Measurements from ENCODE around the gene RELL1.

DNA sequence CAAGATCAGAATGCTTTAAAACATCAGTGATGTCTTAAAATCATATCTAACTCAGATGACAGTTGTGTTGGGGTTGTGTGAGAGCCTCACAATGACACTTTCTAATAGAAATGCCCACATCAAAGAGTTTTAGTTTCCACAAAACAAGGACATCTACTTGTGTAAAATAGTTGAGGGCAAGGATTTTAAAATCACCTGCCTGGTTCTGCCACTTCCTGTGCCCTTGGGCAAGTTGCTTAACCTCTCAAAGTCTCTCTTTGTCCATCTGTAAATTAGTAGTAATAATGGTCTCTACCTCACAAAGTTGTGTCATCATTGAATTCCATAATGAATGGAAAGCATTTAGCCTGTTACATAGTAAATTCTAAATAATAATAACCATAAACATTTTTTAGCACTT, 41.9 kb upstream of the RELL1 start:
- TF ChIP-seq BHLHE40 (IDR thresholded peaks at IDR 0.05; ENCODE audit: borderline replicate concordance) = no peak
- TF ChIP-seq SUZ12 (IDR thresholded peaks at IDR 0.05) = no peak
- TF ChIP-seq FOXA1 (IDR thresholded peaks at IDR 0.05) = no peak
- TF ChIP-seq, protein P1, sequence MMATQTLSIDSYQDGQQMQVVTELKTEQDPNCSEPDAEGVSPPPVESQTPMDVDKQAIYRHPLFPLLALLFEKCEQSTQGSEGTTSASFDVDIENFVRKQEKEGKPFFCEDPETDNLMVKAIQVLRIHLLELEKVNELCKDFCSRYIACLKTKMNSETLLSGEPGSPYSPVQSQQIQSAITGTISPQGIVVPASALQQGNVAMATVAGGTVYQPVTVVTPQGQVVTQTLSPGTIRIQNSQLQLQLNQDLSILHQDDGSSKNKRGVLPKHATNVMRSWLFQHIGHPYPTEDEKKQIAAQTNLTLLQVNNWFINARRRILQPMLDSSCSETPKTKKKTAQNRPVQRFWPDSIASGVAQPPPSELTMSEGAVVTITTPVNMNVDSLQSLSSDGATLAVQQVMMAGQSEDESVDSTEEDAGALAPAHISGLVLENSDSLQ (IDR thresholded peaks at IDR 0.05) = no peak
- TF ChIP-seq SP1 (IDR thresholded peaks at IDR 0.05) = no peak
- no peak for TF ChIP-seq TARDBP (IDR thresholded peaks at IDR 0.05)
- TF ChIP-seq FOXK2 (IDR thresholded peaks at IDR 0.05) = no peak
- TF ChIP-seq CTBP1 (IDR thresholded peaks at IDR 0.05; ENCODE audit: borderline replicate concordance) = no peak
- TF ChIP-seq FOXM1 (IDR thresholded peaks at IDR 0.05; ENCODE audit: borderline replicate concordance) = no peak
- no peak for TF ChIP-seq HDGF (IDR thresholded peaks at IDR 0.05; ENCODE audit: borderline replicate concordance)
- TF ChIP-seq ZNF384 (IDR thresholded peaks at IDR 0.05) = no peak
- TF ChIP-seq ELF4 (IDR thresholded peaks at IDR 0.05) = no peak
- no peak for TF ChIP-seq ARNT (IDR thresholded peaks at IDR 0.05)
